Muscle of leg (tissue), 11 donors: Measurements from ENCODE around the gene TYMS. TPM values are rescaled to one million over a fixed set of nuclear protein-coding genes. Genes with fewer than 3 reads are reported as not detected.

Experiments
- DNase-seq: peaks from one replicate; pipeline ENCODE4 v3.0.0; 2013
- H3K27ac ChIP-seq: one replicate; pipeline ENCODE4 v1.5.1; 2013; ENCODE audit warnings: mild to moderate bottlenecking, low read length, control low read depth
- H3K27me3 ChIP-seq: one replicate; pipeline ENCODE4 v1.6.1; 2013; ENCODE audit warnings: low read length; ENCODE audit not compliant: control insufficient read depth, insufficient read depth
- H3K36me3 ChIP-seq: one replicate; pipeline ENCODE4 v1.6.1; 2013; ENCODE audit warnings: low read length; ENCODE audit not compliant: control insufficient read depth, insufficient read depth
- H3K4me1 ChIP-seq: one replicate; pipeline ENCODE4 v1.6.1; 2013; ENCODE audit warnings: low read length; ENCODE audit not compliant: control insufficient read depth, insufficient read depth
- H3K4me3 ChIP-seq: one replicate; pipeline ENCODE4 v1.5.1; 2013; ENCODE audit warnings: low read length, control low read depth
- H3K9me3 ChIP-seq: replicated peaks from 2 replicates; pipeline ENCODE4 v1.6.1; 2013; ENCODE audit warnings: low read depth, low read length; ENCODE audit not compliant: control insufficient read depth
- WGBS: methylation state at CpG from one replicate; pipeline ENCODE4 v1.1.5; 2013; ENCODE audit warnings: missing lambda C conversion rate; ENCODE audit not compliant: insufficient coverage; 5-methylcytosine and 5-hydroxymethylcytosine counted together
- polyA plus RNA-seq, 8 donors: library from polyadenylated mRNA; unstranded; fragments of 120-200 nt; gene quantifications; one replicate each; pipeline versions ENCODE4 v1.2.1 to v1.2.3, GENCODE V29; 2013; ENCODE audit warnings: inconsistent platforms in 1 of 8, low replicate concordance in 1 of 8; ENCODE audit not compliant: insufficient read length in 8 of 8, insufficient read depth in 1 of 8
- total RNA-seq: library from RNA; stranded (reverse); fragments of 120-200 nt; gene quantifications from one replicate; pipeline ENCODE4 v1.2.4, GENCODE V29; 2013

The TYMS gene
- total and polyA plus RNA-seq, 9 donors = 19.7 to 93.8 (median 70.1) TPM

DNA sequence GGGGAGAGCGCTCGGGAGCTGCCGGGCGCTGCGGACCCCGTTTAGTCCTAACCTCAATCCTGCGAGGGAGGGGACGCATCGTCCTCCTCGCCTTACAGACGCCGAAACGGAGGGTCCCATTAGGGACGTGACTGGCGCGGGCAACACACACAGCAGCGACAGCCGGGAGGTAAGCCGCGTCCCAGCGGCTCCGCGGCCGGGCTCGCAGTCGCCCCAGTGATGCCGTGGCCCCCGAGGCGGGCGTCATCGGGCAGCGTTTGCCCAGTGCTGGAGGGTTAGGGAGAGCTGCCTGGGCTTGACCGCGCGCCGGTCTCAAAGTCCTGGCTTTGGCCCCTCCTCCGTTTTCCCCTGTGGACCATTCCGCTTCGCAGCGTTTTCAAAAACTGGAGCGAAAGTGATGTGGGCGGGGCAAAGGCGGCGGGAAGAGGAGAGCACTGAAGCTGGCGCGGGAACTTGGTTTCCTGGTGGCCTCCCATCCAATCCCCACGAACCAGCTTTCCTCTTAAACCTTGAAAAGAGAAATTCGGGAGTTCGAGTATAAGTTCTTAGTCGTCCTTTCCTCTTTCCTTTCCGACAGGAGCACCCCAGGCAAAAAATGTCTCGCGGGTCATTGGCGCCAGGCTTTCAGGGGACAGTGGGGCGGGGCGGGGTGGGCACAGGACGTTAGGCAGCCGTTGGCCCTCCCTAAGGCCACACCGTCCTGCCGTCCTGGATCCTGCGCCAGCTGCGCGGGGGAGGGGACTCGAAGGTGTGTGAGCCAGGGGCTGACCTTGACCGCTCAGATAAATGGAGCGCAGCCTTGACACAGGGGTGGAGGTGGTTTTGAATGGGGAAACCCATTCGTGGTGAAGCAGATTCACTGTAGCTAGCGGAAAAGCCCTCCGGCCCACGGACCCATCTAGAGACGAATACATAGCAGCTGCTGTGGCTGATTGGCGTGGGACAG is 821 bp downstream of the TYMS start:
- peak; percentile 96 for DNase-seq
- Histone ChIP-seq H3K4me3 (peak overlapping the region; percentile 75), H3K36me3 (peaks cover 14% of the 10 kb centered on the region), H3K9me3 (peaks cover 4% of the 10 kb centered on the region), H3K27me3 (no peaks in the 10 kb centered on the region), H3K27ac (peak overlapping the region; percentile 53), H3K4me1 (peaks cover 3% of the 10 kb centered on the region)
- WGBS = under 1% methylated on average over 52 of the region's 72 CpGs

DNA sequence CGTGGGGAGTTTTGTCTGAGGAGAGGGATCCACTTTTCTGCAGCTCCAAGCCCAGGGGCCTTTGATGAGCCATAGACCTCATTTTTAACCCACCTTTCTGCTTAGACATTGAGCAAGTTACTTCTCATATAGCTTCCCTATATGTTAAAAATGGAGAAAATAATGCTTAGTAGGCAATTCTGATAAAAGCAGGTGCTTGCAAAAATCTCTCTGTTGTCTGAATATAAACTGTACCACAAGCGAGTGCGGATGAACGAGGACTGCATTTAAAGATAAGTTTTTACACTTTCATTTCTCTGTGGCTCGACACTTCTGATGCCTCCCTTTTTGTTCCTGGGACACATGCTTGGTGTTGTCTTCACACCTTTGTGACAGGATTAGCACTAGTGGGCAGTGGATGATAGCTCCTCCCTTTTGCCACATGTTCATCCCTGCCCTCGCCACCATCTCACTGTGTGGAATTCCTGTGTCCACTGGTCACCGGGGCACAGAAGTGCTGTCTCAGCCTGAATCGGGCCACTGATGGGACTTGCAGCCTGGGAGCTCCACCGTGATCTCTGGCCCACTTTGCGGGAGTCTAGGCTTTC is 1.6 kb downstream of the TYMS start:
- peak overlapping the region; percentile 75 for H3K4me3 ChIP-seq
- H3K36me3 ChIP-seq = peaks cover 14% of the 10 kb centered on the region
- no peak overlapping the region for H3K27ac ChIP-seq
- H3K9me3 ChIP-seq = peaks cover 4% of the 10 kb centered on the region
- DNase-seq = no peak
- peaks cover 3% of the 10 kb centered on the region for H3K4me1 ChIP-seq
- H3K27me3 ChIP-seq = no peaks in the 10 kb centered on the region
- 96% methylated on average over 5 of the region's 10 CpGs for WGBS

DNA sequence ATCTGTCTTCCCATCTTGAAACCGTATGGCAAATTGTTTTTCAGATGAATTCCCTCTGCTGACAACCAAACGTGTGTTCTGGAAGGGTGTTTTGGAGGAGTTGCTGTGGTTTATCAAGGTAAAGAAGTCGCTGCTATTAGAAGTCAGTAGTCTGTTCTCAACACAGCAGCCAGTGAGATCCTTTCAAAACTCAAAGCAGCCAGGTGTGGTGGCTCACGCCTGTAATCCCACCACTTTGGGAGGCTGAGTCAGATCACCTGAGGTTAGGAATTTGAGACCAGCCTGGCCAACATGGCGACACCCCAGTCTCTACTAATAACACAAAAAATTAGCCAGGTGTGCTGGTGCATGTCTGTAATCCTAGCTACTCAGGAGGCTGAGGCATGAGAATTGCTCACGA is 2.1 kb downstream of the TYMS start:
- Histone ChIP-seq H3K36me3 (peaks cover 14% of the 10 kb centered on the region), H3K4me3 (no peak overlapping the region), H3K9me3 (peaks cover 4% of the 10 kb centered on the region), H3K27me3 (no peaks in the 10 kb centered on the region), H3K27ac (no peak overlapping the region), H3K4me1 (peaks cover 3% of the 10 kb centered on the region)
- no peak for DNase-seq
- WGBS = 94% methylated on average over 4 of the region's 6 CpGs

DNA sequence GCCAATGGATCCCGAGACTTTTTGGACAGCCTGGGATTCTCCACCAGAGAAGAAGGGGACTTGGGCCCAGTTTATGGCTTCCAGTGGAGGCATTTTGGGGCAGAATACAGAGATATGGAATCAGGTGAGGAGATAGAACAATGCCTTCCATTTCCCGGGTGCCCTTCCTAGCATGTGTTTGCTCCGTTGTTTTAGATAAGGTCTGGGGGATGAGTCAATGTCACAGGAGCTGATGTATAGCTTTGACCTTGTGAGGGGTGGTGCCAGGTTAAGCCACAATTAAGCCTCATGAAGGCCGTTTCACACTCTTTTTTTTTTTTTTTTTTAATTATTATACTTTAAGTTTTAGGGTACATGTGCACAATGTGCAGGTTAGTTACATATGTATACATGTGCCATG is 4.7 kb downstream of the TYMS start:
- H3K4me3 ChIP-seq = no peak overlapping the region
- WGBS = 80% methylated on average over 2 of the region's 4 CpGs
- DNase-seq = no peak

DNA sequence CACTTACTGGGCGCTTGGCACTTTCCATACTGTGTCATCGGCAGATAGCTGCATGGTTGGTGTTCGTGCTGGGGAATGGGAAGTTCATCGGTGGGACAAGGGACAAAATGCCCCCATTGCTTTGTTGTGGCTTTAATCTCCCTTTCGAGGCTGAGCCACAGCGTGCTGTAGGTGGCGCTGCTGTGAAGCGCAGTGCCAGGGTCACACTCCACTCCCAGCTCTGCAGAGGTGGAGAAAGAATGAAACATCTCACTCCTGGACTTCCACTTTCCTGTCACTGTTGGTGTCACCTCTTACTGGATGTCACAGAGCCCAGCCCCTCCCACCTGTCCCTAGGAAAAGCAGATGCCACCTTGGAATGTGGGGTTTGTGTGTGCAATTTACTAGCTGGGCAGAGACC is 8.7 kb downstream of the TYMS start:
- Histone ChIP-seq H3K4me3 (no peak overlapping the region), H3K9me3 (peaks cover 4% of the 10 kb centered on the region), H3K27ac (no peak overlapping the region), H3K27me3 (no peaks in the 10 kb centered on the region), H3K36me3 (peaks cover 28% of the 10 kb centered on the region), H3K4me1 (no peaks in the 10 kb centered on the region)
- 89% methylated on average over 7 of the region's 8 CpGs for WGBS
- DNase-seq = no peak

More for the DNA sequence above, 4.7 kb downstream of the TYMS start:
- peaks cover 22% of the 10 kb centered on the region for H3K36me3 ChIP-seq
- no peak overlapping the region for H3K27ac ChIP-seq
- H3K4me1 ChIP-seq = peaks cover 3% of the 10 kb centered on the region
- H3K27me3 ChIP-seq = no peaks in the 10 kb centered on the region
- H3K9me3 ChIP-seq = peaks cover 4% of the 10 kb centered on the region

DNA sequence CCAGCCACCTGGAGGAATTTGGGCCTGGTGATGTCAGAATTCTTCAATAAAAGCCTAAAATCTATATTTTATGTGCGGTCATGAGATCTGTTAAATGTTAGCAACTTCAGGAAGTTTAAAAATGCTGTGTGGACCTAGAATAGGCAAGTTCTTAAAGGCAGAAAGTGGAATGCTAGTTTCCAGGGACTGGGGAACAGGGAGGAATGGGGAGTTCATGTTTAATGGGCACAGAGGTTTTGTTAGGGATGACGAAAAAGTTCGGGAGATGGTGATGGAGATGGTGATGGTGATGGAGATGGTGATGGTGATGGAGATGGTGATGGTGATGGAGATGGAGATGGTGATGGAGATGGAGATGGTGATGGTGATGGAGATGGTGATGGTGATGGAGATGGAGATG is 9.2 kb downstream of the TYMS start:
- DNase-seq = no peak
- Histone ChIP-seq H3K4me1 (no peaks in the 10 kb centered on the region), H3K9me3 (peaks cover 4% of the 10 kb centered on the region), H3K27me3 (no peaks in the 10 kb centered on the region), H3K36me3 (peaks cover 31% of the 10 kb centered on the region), H3K27ac (no peak overlapping the region), H3K4me3 (no peak overlapping the region)
- 86% methylated on average over 2 of the region's 3 CpGs for WGBS

DNA sequence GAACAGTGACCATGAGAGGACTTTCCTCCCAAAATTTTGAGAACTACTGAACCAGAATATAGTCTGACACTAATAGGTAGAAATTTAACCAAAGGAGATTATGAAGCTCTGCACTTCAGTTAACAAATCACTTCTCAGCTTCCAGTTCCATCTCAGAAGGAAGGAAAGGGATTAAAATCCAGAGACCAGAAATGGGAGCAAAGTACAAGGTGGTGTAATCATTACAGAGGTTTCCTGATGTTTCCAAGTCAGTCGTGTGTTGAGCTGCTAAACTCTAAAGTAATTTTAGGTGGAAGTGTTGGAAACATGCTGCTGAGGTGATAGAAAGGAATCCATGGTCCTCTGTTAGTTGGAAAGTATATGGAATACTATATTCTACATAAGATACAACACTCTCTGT is 10.8 kb downstream of the TYMS start:
- Histone ChIP-seq H3K4me1 (no peaks in the 10 kb centered on the region), H3K27me3 (no peaks in the 10 kb centered on the region), H3K4me3 (no peak overlapping the region), H3K36me3 (peaks cover 36% of the 10 kb centered on the region), H3K9me3 (no peaks in the 10 kb centered on the region), H3K27ac (no peak overlapping the region)
- DNase-seq = no peak
- no CpG with 5 or more reads among the region's 1 CpG for WGBS

DNA sequence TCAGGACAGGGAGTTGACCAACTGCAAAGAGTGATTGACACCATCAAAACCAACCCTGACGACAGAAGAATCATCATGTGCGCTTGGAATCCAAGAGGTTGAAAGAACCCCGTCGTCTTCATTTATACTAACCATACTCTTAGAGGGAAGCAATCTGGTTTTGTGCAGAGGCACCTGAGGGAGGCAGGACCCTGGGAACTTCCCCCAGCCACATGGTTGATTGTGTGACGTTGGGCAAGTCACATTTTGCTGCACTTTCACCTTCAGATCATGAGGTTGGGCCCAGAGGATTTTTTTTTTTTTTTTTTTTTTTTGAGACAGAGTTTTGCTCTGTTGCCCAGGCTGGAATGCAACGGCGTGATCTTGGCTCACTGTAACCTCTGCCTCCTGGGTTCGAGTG is 11.6 kb downstream of the TYMS start:
- Histone ChIP-seq H3K9me3 (no peaks in the 10 kb centered on the region), H3K4me1 (no peaks in the 10 kb centered on the region), H3K36me3 (peaks cover 37% of the 10 kb centered on the region), H3K27ac (no peak overlapping the region), H3K27me3 (no peaks in the 10 kb centered on the region), H3K4me3 (no peak overlapping the region)
- 60% methylated on average over 1 of the region's 8 CpGs for WGBS
- DNase-seq = no peak

DNA sequence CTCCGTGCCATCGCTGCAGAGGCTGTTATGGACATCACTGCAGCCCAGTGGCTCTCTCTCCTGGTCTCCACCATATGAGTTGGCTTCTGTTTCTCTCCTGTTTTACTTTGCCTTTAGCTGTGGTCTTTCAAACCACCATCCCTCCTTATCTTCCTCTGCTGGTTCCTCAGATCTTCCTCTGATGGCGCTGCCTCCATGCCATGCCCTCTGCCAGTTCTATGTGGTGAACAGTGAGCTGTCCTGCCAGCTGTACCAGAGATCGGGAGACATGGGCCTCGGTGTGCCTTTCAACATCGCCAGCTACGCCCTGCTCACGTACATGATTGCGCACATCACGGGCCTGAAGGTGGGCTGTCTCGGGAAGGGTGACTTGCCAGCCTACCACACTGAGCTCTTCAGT is 13.1 kb downstream of the TYMS start:
- no peaks in the 10 kb centered on the region for H3K9me3 ChIP-seq
- no peak overlapping the region for H3K4me3 ChIP-seq
- DNase-seq = no peak
- H3K36me3 ChIP-seq = peaks cover 43% of the 10 kb centered on the region
- no peak overlapping the region for H3K27ac ChIP-seq
- H3K4me1 ChIP-seq = no peaks in the 10 kb centered on the region
- no peaks in the 10 kb centered on the region for H3K27me3 ChIP-seq
- WGBS = 97% methylated on average over 11 of the region's 11 CpGs

DNA sequence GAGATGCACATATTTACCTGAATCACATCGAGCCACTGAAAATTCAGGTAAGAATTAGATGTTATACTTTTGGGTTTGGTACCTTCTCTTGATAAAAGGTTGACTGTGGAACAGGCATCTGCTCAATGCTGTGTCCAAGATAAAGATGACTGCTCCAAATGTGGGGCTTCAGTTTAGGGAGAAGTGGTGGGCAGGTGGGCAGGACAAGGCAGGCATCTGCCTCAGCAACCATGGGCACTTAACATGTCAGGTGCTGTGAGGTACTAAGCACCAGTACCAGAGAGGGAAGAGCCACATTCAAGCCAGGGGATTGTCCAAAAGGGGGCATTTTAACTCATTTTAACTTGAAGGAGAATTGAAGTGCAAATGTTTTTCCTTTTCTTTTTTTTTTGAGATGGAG is 14.0 kb downstream of the TYMS start:
- Histone ChIP-seq H3K27me3 (no peaks in the 10 kb centered on the region), H3K4me3 (no peak overlapping the region), H3K9me3 (no peaks in the 10 kb centered on the region), H3K36me3 (peaks cover 38% of the 10 kb centered on the region), H3K4me1 (no peaks in the 10 kb centered on the region), H3K27ac (no peak overlapping the region)
- no CpG with 5 or more reads among the region's 1 CpG for WGBS
- DNase-seq = no peak
